Mucosa of stomach (tissue), 1 donor: ENCODE data around the gene ATP6V0D1.

Experiments used
- H3K27me3 ChIP-seq: one replicate; pipeline ENCODE4 v1.7.0; 2013; ENCODE audit warnings: mild to moderate bottlenecking, low read length; ENCODE audit not compliant: control insufficient read depth, insufficient read depth
- H3K36me3 ChIP-seq: one replicate; pipeline ENCODE4 v1.7.0; 2013; ENCODE audit warnings: low read length; ENCODE audit not compliant: control insufficient read depth, insufficient read depth
- H3K4me1 ChIP-seq: one replicate; pipeline ENCODE4 v1.7.0; 2013; ENCODE audit warnings: mild to moderate bottlenecking, low read length; ENCODE audit not compliant: control insufficient read depth, insufficient read depth
- H3K4me3 ChIP-seq: one replicate; pipeline ENCODE4 v1.7.0; 2013; ENCODE audit warnings: low read length
- H3K9ac ChIP-seq: one replicate; pipeline ENCODE4 v1.7.0; 2013; ENCODE audit warnings: mild to moderate bottlenecking, low read length, moderate library complexity
- H3K9me3 ChIP-seq: one replicate; pipeline ENCODE4 v1.7.0; 2013; ENCODE audit warnings: mild to moderate bottlenecking, low read length, moderate library complexity; ENCODE audit not compliant: control insufficient read depth
- donor health status: Pancreatic carcinoma.

ATP6V0D1 gene

DNA sequence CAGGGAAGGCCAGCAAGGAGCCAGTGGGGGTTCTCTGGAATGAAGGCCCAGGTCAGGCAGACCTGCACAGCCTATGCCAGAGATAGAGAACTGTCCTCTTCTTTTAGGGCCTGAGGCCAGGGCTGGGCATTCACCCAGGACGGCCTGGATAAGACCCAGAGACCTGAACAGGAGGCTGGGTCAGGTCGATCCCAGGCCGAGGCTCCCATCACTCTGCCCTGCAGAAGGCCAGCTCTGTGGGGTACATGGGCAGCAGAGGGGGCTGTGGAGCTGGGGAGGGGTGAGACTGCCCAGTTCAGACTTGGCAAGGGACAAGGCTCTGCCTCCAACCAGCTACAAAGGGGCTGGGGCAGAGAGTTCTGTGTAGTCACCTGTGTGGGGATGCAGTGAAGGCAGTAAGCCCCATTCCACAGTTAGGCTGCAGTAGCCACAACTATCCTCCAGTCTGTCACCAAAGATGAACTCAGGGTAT lies 35.5 kb downstream of the ATP6V0D1 start:
- Histone ChIP-seq H3K9ac (peak overlapping the region; percentile 62), H3K27me3 (no peaks in the 10 kb centered on the region), H3K36me3 (peaks cover 15% of the 10 kb centered on the region), H3K4me3 (no peak overlapping the region), H3K9me3 (no peaks in the 10 kb centered on the region), H3K4me1 (peaks cover 99% of the 10 kb centered on the region)

DNA sequence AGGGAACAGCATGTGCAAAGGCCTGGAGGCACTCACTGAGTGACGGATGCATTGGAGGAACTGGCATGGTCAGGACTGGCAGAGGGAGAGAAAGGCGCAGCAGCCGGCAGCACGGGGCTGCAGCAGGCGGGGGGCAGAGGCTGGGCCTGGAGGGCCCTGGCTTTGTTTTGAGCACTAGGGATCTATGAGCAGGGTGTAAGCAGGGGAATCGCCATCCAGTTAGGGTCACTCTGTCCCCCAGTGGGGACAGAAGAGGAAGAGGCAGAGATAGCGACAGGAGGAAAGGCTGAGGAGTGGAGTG lies 35.9 kb downstream of the ATP6V0D1 start:
- Histone ChIP-seq H3K36me3 (peaks cover 19% of the 10 kb centered on the region), H3K4me3 (no peak overlapping the region), H3K9ac (peak overlapping the region; percentile 62), H3K9me3 (no peaks in the 10 kb centered on the region), H3K4me1 (peaks cover 99% of the 10 kb centered on the region), H3K27me3 (no peaks in the 10 kb centered on the region)

DNA sequence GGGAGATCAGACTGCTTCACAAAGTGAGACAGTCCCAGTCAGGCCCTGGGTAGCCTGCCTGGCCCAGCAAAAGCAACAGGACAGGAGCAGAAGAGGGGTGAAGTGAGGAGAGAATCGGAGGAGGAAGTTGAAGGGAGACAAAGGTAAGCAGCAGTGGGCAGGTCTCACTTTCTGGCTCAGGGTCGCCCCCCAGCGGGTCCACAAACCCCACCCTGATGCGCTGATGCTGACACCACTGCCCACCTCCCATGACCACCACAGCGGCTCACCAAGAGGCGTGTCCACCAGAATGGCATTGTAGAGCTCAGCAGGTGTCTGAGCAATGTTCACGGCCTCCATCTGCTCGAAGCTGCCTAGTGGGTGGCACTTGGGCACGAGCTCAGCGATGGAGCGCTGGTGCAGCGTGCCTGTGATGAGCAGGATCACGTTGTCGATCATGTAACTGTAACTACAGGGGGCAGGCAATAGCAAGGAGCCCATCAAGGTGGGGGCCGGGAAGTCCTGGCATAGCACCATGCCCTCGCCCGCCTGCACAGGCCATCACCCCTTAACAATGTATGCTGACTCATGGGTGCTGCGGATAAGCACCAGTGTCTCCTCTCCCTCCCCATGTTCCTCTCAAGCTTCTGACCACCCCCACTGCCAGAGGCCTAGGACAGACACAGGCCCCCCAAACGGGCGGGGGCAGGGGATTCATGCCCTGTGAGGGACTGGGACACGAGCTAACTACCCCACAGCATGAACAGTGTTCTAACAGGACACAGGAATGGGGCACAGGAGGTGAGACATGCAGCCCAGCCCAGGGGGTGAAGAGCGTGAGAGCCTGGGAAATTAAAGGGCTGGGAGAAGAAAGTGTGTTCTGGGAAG lies 36.5 kb downstream of the ATP6V0D1 start:
- H3K36me3 ChIP-seq, result peaks cover 20% of the 10 kb centered on the region
- no peak overlapping the region for H3K9ac ChIP-seq
- no peak overlapping the region for H3K4me3 ChIP-seq
- H3K4me1 ChIP-seq, result peaks cover 94% of the 10 kb centered on the region
- H3K9me3 ChIP-seq, result no peaks in the 10 kb centered on the region
- H3K27me3 ChIP-seq, result no peaks in the 10 kb centered on the region

DNA sequence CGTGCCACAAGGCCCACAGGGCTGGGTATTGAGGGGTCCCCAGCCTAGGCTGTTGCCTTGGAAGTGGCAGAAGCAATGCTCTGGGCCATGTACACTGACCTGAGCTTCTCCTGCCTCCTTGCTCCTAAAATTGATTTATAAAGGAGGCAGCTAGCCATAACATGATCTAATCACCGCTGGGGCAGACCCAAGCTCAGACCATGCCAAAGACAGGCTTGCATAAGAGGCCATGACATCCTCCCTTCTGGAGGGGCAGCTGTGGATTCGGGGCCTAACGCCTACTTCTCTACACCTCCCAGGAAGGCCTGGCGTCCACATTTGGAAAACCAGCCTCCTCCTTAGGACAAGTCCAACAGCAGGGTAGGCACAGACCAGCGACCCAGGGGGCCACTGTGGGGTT lies 37.7 kb downstream of the ATP6V0D1 start:
- peak overlapping the region; percentile 38 for H3K9ac ChIP-seq
- peaks cover 27% of the 10 kb centered on the region for H3K36me3 ChIP-seq
- no peak overlapping the region for H3K4me3 ChIP-seq

DNA sequence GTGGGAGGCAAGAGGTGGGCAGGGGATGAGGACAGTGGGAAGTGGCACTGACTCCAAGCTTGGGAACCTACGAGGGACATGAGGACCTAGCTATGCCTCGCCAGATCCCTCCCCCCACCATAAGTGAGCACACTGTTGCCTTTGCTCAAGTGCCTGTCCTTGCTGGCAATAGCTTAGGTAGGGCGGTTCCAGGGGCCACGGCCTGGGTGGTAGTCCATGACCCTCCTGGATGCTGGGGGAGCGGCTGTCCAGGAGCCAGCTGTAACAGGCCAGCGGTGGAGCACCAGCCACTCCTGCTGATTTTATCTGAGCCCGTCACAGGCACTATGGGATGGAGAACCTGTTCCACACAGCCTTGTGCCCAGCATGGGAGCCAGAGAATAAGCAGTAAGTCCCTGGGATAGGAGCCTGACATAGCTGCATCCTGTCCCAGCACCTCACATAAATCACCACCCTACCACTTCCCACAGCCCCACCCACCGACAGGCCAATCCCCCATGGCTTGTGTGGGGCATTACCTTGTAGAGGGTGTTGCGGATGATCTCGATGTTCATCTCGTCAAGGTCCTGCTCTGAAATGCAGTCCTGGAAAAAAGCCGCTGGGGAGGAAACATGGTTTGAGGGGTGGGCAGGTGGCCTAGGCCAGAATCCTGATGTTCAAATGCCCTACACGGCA lies 38.2 kb downstream of the ATP6V0D1 start:
- Histone ChIP-seq H3K4me3 (no peak overlapping the region), H3K9me3 (no peaks in the 10 kb centered on the region), H3K36me3 (peaks cover 30% of the 10 kb centered on the region), H3K4me1 (peaks cover 76% of the 10 kb centered on the region), H3K9ac (peak overlapping the region; percentile 38), H3K27me3 (no peaks in the 10 kb centered on the region)

More for the DNA sequence above, 37.7 kb downstream of the ATP6V0D1 start:
- Histone ChIP-seq H3K4me1 (peaks cover 81% of the 10 kb centered on the region), H3K9me3 (no peaks in the 10 kb centered on the region), H3K27me3 (no peaks in the 10 kb centered on the region)

DNA sequence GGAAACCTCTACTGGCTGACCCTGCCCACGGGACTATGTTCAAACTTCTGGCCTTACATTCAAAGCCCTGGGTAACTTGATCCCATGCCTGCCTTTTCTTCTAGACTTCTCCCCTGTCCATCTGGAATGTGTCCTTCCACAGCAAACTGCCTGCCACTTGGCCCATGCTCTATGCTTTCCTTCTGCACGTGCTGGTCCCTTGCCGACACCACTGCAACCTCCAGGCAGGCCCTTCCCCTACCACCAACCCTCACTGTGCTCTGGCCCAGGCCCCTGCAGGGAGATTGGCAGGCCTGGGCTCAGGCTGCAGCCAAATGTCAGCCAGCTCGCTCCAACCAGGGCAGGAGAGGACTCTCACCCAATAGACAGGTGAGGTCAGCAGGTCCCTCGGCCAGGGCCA lies 39.0 kb downstream of the ATP6V0D1 start:
- Histone ChIP-seq H3K4me1 (peaks cover 68% of the 10 kb centered on the region), H3K9me3 (no peaks in the 10 kb centered on the region), H3K27me3 (no peaks in the 10 kb centered on the region), H3K4me3 (no peak overlapping the region), H3K9ac (peak overlapping the region; percentile 55), H3K36me3 (peaks cover 37% of the 10 kb centered on the region)

DNA sequence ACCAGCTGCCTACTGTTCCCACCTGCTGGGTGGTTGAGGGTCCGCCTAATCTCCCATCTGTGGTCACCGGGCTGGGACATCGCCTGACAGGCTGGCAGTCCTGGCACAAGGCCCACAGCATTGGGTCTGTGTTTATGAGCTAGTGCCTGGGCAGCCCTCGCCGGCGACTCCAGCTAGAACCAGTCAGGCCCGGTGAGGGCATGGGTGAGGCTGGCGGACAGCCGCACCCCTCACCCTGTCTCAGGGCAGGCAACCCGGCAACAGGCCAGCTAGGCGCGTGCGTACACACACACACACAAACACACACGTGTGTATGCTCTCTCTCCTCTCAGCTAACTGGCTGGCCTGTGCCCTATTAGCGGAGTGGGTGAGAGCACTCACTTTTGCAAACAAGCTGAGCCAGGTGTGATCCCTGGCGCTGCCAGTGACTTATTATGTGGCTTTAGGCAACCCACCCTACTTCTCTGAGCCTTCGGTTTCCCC lies 39.6 kb downstream of the ATP6V0D1 start:
- Histone ChIP-seq H3K9ac (peak overlapping the region; percentile 74), H3K9me3 (no peaks in the 10 kb centered on the region), H3K27me3 (no peaks in the 10 kb centered on the region), H3K4me1 (peaks cover 62% of the 10 kb centered on the region), H3K4me3 (no peak overlapping the region), H3K36me3 (peaks cover 42% of the 10 kb centered on the region)

DNA sequence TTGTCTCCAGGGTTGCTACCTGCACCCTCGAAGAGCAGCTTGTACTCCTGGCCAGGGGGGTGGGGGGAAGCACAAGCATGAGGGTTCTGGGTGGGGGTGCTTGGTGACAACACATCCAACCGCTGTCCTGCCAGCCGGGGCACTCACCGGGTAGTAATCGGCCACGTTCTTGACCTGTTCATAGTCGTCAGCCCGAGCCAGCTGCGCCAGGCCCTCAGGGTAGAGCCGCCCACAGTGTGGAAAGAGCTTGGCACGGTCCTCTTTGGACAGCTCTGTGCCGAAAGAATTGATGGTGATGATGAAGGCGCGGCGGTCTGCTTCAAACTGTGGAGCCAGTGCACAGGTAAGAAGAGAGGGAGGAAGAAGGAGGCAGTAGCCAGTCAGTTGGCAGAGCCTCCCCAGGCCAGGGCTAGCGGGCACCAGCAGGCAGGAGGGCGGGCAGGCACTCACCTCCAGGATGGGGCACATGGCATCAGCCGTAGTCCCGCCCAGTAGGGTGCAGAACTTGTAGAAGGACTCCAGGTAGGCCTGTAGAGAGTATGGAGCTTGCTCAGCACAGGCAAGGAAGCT lies 42.0 kb downstream of the ATP6V0D1 start:
- peaks cover 38% of the 10 kb centered on the region for H3K4me1 ChIP-seq
- H3K36me3 ChIP-seq, result peaks cover 42% of the 10 kb centered on the region
- H3K9me3 ChIP-seq, result no peaks in the 10 kb centered on the region
- H3K27me3 ChIP-seq, result no peaks in the 10 kb centered on the region
- no peak overlapping the region for H3K9ac ChIP-seq
- H3K4me3 ChIP-seq, result no peak overlapping the region

DNA sequence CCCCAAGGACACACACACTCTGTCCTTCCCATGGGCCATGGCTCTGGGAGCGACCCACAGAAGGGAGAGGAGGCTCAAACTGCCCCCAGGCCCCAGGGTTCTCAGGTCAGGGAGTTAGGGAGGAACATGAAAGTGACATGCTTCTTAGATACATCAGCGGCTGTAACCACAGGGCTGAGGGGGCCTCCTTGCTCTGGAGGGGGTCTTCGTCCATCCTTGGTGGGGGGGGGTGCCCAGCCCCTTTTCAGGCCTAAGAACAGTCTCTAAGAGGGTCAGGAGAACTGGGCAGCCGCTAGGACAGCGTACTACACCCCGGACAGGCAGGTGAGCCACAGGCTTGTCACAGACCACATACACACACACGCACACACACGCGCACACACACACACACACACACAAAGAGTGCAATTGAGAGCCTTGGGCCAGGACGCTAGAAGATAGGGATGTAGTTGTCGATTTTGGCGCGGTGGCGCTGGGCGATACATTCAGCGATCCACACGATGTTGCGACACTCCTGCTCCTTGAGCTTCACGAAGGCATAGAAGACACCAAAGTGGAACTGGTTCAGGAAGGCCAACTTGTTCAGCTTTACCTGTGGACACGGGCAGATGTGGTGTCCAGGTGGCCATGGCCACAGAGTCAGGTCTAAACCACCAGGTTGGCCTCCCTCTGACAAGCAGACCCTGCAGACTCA lies 42.7 kb downstream of the ATP6V0D1 start:
- Histone ChIP-seq H3K9ac (no peak overlapping the region), H3K27me3 (no peaks in the 10 kb centered on the region), H3K36me3 (peaks cover 42% of the 10 kb centered on the region), H3K4me1 (peaks cover 33% of the 10 kb centered on the region), H3K4me3 (no peak overlapping the region), H3K9me3 (no peaks in the 10 kb centered on the region)

DNA sequence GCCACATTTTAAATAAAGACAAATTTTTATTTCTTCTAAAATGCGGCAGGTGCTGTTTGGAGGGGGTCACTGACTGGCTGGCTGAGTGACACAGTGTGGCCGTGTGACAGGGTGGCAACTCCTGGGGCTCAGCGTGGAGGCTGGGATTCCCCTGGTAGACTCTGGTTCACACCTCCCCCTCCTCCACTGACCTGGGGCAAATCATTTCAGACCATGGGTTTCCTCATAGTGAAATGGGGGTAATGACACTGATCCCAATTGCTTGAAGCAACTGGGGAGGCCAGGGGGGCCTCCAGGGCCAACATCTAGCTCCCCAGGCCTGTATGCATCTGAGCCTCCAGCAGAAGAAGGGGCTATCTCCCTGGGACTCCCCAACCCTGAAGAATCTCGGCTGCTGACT lies 43.4 kb downstream of the ATP6V0D1 start:
- Histone ChIP-seq H3K4me1 (peaks cover 33% of the 10 kb centered on the region), H3K36me3 (peaks cover 36% of the 10 kb centered on the region), H3K9ac (no peak overlapping the region), H3K4me3 (no peak overlapping the region), H3K9me3 (no peaks in the 10 kb centered on the region), H3K27me3 (no peaks in the 10 kb centered on the region)

DNA sequence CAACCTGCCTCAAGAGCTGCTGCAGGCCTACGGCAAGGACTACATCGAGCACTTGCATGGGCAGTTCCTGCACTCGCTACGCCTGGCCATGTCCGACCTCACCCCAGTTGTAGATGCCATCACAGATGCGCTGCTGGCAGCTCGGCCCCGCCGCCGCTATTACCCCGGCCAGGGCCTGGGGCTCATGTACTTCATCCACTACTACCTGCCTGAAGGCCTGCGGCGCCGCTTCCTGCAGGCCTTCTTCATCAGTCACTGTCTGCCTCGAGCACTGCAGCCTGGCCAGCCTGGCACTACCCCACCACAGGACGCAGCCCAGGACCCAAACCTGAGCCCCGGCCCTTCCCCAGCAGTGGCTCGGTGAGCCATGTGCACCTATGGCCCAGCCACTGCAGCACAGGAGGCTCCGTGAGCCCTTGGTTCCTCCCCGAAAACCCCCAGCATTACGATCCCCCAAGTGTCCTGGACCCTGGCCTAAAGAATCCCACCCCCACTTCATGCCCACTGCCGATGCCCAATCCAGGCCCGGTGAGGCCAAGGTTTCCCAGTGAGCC lies 44.2 kb downstream of the ATP6V0D1 start:
- Histone ChIP-seq H3K4me3 (no peak overlapping the region), H3K36me3 (peaks cover 36% of the 10 kb centered on the region), H3K9ac (no peak overlapping the region), H3K27me3 (no peaks in the 10 kb centered on the region), H3K9me3 (no peaks in the 10 kb centered on the region), H3K4me1 (peaks cover 33% of the 10 kb centered on the region)
